Daoy (cell line): ENCODE measurements around the gene HDHD2. TPM values are rescaled to one million over a fixed set of nuclear protein-coding genes. Genes with fewer than 3 reads are reported as not detected.

Experiments
- DNase-seq: peaks from one replicate; pipeline ENCODE4 v3.0.0-alpha.2; 2015; ENCODE audit warnings: low read depth
- total RNA-seq: library from RNA; depleted of rRNA; stranded (reverse); fragments of >200 nt; shearing (Covaris generic); gene quantifications from 2 replicates; pipeline ENCODE4 v1.2.3, GENCODE V29; 2014; rRNA removed

HDHD2 gene
- total RNA-seq, 1 experiment from 2014 or later, result 12.1 TPM

DNA sequence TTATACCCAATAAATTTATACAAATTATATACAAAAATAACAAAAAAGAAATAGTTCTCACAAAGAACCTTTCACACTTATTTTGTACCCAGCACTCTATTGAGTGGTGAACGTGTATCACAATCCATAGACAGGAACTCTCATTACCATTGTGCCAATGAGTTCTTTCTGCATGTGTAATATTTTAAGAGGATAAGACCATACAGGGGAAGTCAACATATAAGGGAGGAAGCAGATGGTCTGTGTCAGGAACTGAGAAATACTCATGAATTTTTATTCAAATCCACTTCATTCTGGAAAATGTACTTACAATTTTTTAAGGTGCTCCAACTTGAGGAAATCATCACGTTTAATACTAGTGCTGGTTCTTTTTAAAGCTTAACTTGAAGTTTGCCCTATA is 87.8 kb downstream of the HDHD2 start:
- no peak for DNase-seq

Other genes starting within 250 kb of the HDHD2 start
- gene PIAS2, start 233.0 kb downstream of the HDHD2 start, total RNA-seq, result 15.8 and 17.6 TPM in 2 replicates
- gene KATNAL2, start 232.9 kb downstream of the HDHD2 start, total RNA-seq, result 0.98 and 3.7 TPM in 2 replicates
- gene ELOA2, start 114.9 kb downstream of the HDHD2 start, total RNA-seq, result not detected in 2 replicates
- 28.2 and 38.5 TPM in 2 replicates for gene IER3IP1, start 25.9 kb upstream of the HDHD2 start, total RNA-seq
- gene SKOR2, start 101.2 kb upstream of the HDHD2 start, total RNA-seq, result not detected in 2 replicates